HL-60/S4 treated with phorbol 12-myristate 13-acetate at 8.2 ng/mL for 4 days and 3 days (cell line): Measurements from ENCODE around the gene CYTH2.

Experiments used
- in situ Hi-C: fragments of 300-500 bp; cut with MboI; formaldehyde crosslinking; loops from 2 replicates; pipeline ENCODE4 v1.15.0; 2022; ENCODE audit warnings: low sequenced_read_pairs

The CYTH2 gene

DNA sequence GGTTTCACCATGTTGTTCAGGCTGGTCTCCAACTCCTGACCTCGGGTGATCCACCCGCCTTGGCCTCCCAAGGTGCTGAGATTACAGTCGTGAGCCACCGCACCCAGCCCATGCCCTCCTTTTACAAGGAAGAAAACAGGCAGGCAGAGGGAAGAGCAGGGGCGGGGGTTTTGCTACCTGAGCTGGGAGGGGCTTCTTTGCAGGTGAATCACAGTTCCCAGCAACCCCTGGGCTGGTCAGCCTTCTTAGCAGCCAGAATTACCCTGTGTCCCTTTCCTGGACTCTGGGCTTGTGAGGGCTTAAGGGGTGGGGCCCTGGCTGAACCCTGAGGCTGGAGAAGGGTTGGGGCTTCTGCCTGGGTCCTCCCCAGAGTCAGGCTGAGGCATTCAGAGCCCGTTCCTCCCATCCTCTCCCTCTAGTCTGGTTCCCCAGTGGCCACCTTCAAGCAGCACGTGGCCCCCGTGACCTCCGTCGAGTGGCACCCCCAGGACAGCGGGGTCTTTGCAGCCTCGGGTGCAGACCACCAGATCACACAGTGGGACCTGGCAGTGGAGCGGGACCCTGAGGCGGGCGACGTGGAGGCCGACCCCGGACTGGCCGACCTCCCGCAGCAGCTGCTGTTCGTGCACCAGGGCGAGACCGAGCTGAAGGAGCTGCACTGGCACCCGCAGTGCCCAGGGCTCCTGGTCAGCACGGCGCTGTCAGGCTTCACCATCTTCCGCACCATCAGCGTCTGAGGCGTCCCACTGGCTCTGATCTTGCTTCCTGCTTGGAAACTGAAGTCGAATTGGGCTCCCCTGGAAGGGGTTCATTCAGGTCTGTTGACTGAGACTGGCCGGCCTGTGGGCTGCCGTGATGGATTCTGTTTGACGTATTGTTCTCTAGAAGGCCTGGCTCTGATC, 16.6 kb upstream of the CYTH2 start:
- in situ Hi-C loops, result no loop called here

DNA sequence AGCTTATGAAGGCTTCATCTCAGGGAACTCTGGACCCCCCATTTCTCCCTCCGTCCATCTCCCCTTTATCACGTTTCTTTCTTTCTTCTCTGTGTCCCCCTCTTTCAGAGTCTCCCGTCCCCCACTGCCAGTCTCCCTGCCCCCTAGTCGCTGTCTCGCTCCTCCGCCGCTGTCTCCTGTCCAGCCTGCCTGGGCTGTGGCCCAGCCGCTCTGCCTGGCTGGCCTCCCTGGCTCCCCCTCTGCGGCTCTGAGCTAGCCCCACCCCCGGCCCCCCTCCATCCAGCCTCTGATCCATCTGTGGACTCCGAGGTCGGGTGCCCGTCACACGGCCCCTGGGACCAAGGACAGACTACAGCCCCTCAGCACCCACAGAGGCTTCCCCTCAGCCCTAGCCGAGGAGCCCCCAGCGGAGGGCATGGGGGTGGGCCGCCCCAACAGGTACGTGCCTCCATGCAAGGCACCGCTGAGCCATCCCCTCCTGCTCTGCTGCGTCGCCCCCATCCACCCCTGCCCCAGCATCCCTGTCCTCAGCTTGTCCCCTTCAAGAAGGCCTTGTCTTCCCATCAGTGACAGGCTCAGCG, 14.9 kb upstream of the CYTH2 start:
- in situ Hi-C loops, result no loop called here

DNA sequence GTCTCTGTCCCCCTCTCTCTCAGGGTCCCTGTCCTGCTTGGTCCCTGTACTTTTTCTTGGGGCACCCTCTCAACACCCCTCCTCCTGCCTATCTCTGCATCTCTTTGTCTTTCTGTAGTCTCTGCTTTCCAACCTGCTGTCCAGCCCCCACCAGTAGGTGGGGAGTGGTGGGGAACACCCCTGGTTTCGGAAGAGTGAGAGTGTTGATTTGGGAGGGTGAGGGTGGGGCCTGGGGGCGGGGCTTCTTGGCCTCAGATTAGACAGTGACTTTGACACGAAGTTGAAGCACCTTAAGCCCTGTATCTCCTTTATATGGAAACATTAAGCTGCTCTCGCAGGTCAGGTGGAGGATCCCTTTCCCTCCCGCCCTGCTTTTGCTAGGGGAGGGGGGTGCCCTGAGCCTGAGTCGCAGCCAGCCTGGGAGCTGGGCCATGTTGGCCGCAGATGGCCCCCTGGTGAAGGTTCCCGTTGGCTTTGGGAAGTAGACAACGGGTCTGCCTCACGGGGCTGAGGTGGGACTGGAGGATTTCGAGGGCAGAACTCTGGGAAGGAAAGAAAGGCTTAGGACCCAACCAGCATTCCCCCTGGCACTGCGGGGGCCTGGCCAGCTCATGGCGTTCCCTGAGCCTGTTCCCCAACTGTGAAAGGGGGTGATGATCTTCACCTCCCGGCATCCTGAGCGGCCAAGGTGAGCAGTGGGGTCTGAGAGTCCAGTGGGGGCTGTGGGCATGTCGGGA, 13.8 kb upstream of the CYTH2 start, which contains the start of gene KCNJ14:
Gene KCNJ14, plus strand, starts transcription at position 404 of the 737 bp plus-strand sequence. CDS start 6,151 bp downstream, outside the sequence.
- in situ Hi-C loops, result no loop called here

DNA sequence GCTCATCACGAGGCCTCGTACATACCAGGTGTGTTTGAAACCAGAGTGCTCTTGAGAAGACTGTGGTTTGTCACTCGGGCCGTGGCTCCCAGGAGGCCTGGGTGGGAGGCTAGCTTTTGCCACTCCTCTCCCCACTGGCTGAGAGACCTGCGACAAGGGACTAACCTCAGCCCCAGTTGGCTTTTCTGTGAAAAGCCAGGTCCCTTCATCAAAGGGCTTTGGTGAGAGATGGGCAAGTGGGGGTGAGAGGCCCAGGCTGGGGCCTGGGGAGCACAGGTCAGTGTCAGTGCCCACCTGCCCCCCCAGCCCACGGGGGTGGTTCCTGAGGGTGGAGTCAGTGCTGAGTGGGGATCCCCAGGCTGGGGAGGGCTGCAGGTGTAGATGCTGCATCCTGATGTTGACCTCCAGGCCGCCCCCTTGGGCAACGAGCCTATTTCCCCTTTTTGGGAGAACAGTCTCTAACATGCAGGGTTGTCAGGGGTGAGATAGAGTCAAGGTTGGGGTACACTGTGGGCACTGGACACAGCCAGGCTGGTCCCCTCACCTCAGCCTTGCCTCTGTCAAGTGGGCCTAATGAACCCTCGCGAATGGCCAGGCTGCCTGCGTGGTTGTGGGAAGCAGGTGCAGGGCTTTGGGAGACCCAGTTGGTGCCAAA, 13.1 kb upstream of the CYTH2 start:
- in situ Hi-C loops, result no loop called here

DNA sequence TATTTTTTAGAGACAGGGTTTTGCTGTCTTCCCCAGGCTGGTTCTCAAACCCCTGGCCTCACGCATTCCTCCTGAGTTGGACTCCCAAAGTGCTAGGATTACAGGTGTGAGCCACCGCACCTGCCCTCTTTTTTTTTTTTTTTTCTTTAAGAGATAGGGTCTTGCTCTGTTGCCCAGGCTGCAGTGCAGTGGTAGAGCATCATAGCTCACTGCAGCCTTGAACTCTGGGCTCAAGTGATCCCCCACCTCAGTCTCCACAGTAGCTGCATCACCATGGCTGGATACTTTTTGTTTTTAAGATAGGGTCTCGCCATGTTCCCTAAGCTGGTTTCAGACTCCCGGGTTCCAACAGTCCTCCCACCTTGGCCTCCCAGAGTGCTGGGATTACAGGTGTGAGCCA, 12.3 kb upstream of the CYTH2 start:
- in situ Hi-C loops, result no loop called here

DNA sequence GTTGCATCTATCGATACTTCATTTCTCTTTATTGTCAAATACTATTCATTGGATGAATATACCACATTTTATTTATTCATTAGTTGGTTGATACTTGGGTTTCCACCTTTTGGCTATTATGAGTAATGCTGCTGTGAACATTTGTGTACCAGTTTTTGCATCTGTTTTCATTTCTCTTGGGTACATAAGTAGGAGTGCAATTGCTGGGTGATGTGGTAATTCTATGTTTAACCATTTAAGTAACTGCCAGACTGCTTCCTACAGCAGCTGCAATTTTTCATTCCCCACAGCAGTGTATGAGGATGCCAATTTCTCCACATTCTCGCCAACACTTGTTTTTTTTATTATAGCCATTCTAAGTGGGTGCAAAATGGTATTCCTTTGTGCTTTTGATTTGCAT, 11.2 kb upstream of the CYTH2 start:
- in situ Hi-C loops, result no loop called here

DNA sequence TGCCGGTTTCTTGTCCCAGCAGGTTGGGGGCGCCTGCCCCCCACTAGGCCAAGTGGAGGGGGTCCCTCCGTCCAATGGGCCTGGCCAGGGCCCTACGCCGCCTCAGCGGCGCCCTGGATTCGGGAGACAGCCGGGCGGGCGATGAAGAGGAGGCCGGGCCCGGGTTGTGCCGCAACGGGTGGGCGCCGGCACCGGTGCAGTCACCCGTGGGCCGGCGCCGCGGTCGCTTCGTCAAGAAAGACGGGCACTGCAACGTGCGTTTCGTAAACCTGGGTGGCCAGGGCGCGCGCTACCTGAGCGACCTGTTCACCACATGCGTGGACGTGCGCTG, 7.6 kb upstream of the CYTH2 start:
- in situ Hi-C loops, result no loop called here

DNA sequence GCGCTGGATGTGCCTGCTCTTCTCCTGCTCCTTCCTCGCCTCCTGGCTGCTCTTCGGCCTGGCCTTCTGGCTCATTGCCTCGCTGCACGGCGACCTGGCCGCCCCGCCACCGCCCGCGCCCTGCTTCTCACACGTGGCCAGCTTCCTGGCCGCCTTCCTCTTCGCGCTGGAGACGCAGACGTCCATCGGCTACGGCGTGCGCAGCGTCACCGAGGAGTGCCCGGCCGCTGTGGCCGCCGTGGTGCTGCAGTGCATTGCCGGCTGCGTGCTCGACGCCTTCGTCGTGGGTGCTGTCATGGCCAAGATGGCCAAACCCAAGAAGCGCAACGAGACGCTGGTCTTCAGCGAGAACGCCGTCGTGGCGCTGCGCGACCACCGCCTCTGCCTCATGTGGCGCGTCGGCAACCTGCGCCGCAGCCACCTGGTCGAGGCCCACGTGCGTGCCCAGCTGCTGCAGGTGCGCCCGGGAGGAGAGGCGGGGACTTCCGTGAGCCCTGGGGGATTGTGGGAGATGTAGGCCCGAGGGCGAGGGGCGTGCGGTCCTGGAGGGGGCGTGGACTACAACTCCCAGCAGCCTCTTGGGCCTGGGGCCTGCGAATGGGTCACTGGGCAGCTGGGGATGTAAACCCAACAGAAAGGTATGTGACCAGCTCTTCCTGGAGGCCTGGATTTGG, 7.0 kb upstream of the CYTH2 start:
- in situ Hi-C loops, result no loop called here

DNA sequence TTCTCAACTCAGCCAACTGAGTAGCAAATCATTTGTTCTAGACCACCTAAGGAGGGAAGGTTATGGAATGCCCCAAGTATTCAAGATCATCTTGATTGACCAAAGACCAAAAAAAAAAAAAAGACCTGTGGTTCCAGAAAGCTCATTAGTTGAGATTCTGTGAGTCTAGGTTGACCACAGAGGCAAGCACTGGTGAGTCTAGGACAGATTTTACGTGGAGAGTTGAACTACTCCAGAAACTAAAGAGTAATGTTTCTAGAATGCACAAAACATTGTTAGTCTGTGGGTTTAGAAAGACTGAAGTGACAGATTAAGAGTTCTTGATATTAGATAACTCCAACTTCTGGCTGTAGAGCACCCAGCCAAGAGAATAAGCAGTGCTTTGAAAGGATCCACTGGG, 4.0 kb upstream of the CYTH2 start:
- in situ Hi-C loops, result no loop called here

DNA sequence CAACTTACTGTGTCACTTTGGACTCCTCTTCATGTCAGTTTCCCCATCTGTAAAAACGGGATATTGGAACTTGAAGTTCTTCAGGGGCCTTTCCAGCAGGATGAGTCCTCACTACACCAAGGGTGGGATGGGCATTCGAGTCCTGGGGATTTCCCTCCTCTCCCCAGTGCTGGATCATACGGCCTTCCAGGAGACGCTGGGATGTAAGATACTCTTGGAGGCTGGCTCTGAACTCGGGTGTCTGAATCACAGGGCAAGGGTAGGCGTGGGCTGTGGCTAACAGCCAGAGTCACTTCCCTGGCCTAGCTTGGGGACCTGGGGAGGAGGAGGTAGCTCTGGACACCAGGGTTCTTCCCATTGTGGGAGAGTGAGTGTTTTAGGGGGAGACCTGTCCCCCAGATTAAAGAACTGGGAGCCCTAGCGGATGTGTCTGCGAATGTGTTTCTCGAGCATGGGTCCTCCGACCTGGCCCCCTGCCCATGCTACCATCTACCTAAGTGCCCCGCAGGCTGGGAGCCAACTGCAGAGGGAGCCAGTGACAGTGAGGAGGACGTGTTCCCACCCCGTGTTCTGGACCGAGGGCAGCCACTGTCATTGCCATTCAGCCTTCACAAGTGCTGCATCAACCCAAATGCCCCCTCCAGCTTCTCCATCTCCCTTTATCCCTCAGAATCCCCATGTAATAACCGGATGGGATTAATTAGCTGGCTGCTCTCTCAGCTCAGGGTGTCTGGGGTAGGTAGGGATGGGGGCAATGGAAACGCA, 2.4 kb upstream of the CYTH2 start:
- in situ Hi-C loops, result no loop called here

DNA sequence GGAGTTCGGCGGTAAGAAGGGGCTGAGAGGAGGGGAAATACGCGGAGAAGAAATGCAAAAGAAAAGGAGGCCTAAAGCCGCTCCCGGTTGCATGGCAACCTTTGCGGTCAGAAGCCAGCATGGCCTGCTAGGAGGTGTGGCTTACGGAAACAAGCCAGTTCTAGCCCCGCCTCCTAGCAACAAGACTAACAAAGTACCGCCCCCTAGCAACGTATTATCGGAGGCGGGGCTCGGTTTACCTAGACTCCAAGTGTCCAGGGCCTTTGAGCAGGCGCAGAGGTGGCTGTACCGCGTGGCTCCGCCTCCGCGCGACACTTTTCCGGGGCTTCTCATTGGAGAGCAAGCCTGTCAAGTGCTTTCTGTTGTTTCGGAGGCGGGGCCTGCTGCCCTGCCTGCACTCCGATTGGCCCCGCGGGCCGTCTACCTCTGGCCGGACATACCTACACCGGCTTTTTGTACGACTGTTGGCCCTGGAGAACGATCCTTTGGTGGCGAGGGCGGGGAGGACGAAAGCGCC, 339 bp upstream of the CYTH2 start:
- in situ Hi-C loops, result no loop called here

DNA sequence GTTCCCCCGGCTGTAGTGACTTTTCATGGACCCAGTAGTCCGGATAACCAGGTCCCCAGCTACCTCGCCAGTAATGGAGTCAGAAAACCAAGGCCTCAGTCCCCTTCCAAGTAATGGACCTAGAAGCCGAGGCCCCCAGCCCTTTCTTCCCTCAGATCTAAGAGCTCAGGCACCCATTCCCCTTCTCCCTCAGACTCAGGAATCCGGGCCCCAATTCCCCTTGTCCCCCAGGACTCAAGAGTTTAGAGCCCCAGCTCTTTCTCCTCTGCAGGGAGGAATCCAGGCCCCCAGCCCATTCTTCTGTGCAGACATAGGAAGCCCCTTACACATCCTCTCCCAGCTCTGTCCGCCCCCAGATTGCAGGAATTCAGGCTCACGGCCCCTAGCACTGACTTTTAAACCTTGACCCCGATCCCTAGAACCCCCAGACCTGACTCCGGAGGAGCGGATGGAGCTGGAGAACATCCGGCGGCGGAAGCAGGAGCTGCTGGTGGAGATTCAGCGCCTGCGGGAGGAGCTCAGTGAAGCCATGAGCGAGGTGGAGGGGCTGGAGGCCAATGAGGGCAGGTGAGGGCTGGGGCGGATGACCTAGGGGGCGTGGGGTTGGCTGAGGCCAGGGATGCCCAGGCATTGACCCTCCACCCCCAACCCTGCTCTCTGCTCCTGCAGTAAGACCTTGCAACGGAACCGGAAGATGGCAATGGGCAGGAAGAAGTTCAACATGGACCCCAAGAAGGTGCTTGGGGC, 938 bp downstream of the CYTH2 start:
- in situ Hi-C loops, result no loop called here

DNA sequence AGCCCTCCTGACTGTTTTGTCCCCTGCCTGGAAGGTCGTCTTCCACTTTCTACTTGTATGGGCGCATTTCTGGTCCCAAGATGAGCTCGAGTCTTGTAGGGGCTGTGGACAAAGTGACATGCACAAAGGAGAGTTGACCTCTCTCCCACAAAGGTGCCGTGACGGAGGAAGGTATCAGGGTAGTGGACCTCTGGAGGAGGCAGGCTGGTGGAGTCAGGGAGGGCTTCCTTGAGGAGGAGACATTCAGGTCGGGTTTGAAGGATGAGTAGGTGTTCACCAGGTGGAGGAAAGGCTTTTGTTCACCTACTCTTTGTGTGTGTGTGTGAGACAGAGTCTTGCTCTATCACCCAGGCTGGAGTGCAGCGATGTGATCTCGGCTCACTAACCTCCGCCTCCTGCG, 1.7 kb downstream of the CYTH2 start:
- in situ Hi-C loops, result no loop called here

DNA sequence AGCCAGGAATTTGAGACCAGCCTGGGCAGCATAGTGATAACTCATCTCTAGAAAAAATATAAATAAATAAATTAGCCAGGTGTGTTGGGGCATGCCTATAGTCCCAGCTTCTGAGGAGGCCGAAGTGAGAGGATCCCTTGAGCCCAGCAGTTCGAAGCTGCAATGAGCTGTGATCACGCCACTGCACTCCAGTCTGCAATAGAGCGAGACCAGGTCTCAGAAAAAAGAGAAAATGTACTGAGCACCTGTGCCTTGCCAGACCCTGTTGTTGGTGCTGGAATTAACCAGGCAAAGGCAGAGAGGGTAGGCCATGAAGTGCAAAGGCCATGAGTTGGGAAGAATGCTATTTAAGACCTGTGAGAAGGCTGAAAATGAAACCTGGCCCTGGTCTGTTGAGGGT, 2.7 kb downstream of the CYTH2 start:
- in situ Hi-C loops, result no loop called here

DNA sequence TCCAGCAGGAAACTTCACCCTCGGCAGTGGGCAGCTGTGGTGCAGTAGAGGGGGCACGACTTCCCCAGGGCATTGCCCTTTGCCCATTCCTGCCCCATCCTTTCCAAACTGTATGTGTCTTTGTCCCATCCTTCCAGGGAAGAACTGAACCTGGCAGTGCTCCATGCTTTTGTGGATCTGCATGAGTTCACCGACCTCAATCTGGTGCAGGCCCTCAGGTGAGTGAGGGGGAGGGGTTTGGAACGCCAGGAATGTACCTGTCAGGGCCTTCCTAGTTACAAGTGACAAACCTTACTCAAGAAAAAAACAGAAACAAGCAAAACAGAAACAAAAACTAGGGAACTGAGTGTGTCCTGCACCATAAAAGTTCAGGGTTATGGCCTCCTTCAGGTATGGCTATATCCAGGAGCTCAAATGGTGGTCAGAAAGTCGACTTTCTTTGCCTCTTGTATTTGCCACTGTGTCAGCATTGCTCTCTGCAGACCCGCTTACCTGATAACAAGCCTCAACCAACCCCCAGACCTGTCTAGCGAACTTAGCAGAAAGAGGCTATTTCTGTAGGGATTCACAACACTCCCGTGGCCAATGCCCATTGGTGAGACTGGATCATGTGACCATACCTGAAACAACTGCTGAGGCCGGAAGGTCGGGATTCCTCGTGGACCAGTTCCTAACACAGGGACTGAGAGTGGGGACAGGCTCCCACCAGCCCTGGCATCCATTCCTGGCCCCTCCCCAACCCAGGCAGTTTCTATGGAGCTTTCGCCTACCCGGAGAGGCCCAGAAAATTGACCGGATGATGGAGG, 4.2 kb downstream of the CYTH2 start:
- in situ Hi-C loops, result no loop called here

DNA sequence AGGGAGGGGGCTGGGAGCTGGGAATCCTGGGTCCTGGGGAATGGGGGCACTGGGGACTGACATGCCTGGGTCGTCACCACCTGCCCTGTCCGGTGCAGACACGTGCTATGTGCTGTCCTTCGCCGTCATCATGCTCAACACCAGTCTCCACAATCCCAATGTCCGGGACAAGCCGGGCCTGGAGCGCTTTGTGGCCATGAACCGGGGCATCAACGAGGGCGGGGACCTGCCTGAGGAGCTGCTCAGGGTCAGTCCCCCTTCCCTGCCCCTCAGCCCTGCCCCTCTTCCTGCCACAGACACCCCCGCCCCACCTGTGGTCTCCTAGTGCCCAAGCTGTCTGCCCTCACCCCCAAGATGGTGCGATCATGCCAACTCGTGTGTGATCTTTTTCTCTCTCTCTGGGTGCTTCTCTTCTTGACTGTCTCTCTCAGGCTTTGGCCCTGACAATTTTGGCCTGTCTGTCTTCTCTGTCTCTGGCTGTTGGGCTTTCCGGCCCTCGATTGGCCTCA, 5.0 kb downstream of the CYTH2 start:
- in situ Hi-C loops, result no loop called here

DNA sequence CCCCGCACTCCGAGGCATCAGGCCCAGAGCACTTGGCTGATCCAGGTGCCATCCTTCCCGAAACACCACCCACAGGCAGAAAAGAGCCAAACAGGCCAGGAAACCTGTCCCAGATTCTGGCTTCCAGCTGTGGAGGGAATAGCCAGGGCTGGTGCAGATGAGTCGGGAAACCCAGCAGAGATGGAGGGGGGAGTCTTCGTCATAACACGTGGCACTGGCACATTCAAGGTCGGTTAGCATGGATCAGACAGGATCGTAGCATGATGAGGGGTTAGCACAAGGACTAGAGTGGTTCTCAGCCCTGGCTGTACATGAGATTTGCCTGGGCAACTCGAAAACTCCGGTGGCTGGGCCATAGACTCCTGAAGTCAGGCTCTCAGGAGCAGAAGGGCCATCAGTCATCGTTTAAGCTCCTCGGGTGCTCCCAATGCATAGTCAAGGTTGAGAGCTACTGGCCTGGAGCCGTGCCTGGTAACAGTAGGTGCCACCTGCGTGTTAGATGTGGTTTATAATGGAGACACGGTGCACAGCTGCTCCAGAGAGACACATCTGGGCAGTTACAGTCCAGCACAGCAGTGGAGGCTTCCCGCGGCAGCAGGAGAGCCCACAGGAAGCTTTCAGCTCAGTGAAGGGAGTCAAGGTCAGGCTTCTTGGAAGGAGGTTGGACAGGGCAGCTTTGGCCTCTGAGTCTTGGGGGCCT, 6.3 kb downstream of the CYTH2 start:
- in situ Hi-C loops, result no loop called here

DNA sequence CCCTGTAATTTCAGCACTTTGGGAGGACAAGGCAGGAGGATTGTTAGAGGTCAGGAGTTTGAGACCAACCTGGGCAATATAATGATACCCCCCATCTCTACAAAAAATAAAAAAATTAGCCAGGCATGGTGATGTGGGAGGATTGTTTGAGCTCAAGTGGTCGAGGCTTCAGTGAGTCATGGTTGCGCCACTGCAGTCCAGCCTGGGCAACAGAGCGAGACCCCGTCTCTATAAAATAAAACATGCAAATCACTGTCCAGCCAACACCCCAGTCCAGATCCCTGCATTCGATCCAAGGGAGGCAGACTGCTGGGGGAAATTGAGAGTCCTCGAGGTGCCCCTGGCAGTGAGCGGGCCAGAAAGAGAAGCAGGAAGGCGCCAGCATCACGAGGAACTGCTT, 7.0 kb downstream of the CYTH2 start:
- in situ Hi-C loops, result no loop called here
